ENCODE data around the gene TP53BP1. TPM values are rescaled to one million over a fixed set of nuclear protein-coding genes. Genes with fewer than 3 reads are reported as not detected.

Gene TP53BP1
- polyA plus RNA-seq, 3 donors, result 69.5 to 116 (median 99.3) TPM

GRCh38 chr15:43499635-43500034 lies 6.7 kb upstream of the TP53BP1 start:
- no peak for DNase-seq

GRCh38 chr15:43498990-43499389 lies 6.0 kb upstream of the TP53BP1 start:
- no peak for DNase-seq

GRCh38 chr15:43493703-43494472 lies 932 bp upstream of the TP53BP1 start:
- DNase-seq, result no peak

- DNase-seq, result no peak
Observed at GRCh38 chr15:43492266-43492665, 690 bp downstream of the TP53BP1 start.

- DNase-seq, result no peak
Observed at GRCh38 chr15:43489191-43489590, 3.8 kb downstream of the TP53BP1 start.

- no peak for DNase-seq
Observed at GRCh38 chr15:43488790-43489189, 4.2 kb downstream of the TP53BP1 start.

GRCh38 chr15:43487271-43487895 lies 5.6 kb downstream of the TP53BP1 start:
- DNase-seq, result no peak

- DNase-seq, result no peak
Observed at GRCh38 chr15:43484455-43484854, 8.5 kb downstream of the TP53BP1 start.

- no peak for DNase-seq
Observed at GRCh38 chr15:43483297-43484128, 9.4 kb downstream of the TP53BP1 start.

GRCh38 chr15:43473885-43474284 lies 19.1 kb downstream of the TP53BP1 start:
- DNase-seq, result no peak

GRCh38 chr15:43471975-43472374 lies 21.0 kb downstream of the TP53BP1 start:
- DNase-seq, result no peak

- no peak for DNase-seq
Observed at GRCh38 chr15:43469867-43470266, 23.1 kb downstream of the TP53BP1 start.

- no peak for DNase-seq
Observed at GRCh38 chr15:43465100-43465499, 27.9 kb downstream of the TP53BP1 start.

GRCh38 chr15:43463998-43464397 lies 29.0 kb downstream of the TP53BP1 start:
- DNase-seq, result no peak

- no peak for DNase-seq
Observed at GRCh38 chr15:43463507-43463906, 29.4 kb downstream of the TP53BP1 start.

- no peak for DNase-seq
Observed at GRCh38 chr15:43449981-43450380, 43.0 kb downstream of the TP53BP1 start.

- DNase-seq, result no peak
Observed at GRCh38 chr15:43446344-43446743, 46.6 kb downstream of the TP53BP1 start.

GRCh38 chr15:43441316-43441715 lies 51.6 kb downstream of the TP53BP1 start:
- DNase-seq, result no peak

- DNase-seq, result peak; percentile 3
Observed at GRCh38 chr15:43440721-43441281, 52.2 kb downstream of the TP53BP1 start.

- no peak for DNase-seq
Observed at GRCh38 chr15:43439268-43439667, 53.7 kb downstream of the TP53BP1 start.

GRCh38 chr15:43436395-43436794 lies 56.6 kb downstream of the TP53BP1 start:
- DNase-seq, result no peak

- DNase-seq, result no peak
Observed at GRCh38 chr15:43434446-43434845, 58.5 kb downstream of the TP53BP1 start.
